Measurements from ENCODE around the gene ST6GALNAC4.

GRCh38 chr9:127904561-127905003 lies 12.3 kb downstream of the ST6GALNAC4 start:
- TF ChIP-seq POLR2AphosphoS5 (IDR thresholded peaks at IDR 0.05; ENCODE audit: low read depth, low read length), result no peak
- no peak for TF ChIP-seq TAF1 (IDR thresholded peaks at IDR 0.05; ENCODE audit: borderline replicate concordance, insufficient read depth, low read length)
- no peak for TF ChIP-seq REST (IDR thresholded peaks at IDR 0.05; ENCODE audit: insufficient read depth in 1 of 2, low read depth in 2 of 2, low read length in 2 of 2)
- no peak for TF ChIP-seq SIN3A (IDR thresholded peaks at IDR 0.05; ENCODE audit: borderline replicate concordance, insufficient read depth, low read length)
- TF ChIP-seq FOXP2 (optimal IDR thresholded peaks at IDR 0.05; ENCODE audit: borderline replicate concordance, extremely low read depth, extremely low read length, insufficient read depth), result no peak

Measured in PFSK-1 (cell line).